Spinal cord (tissue), 10 donors: ENCODE measurements around the gene CTNNA2. TPM values are rescaled to one million over a fixed set of nuclear protein-coding genes. Genes with fewer than 3 reads are reported as not detected.
"Not testable (repeated sequence)": the region's sequence is repeated elsewhere in the genome, so short reads cannot be mapped to it uniquely, and the experiment has no call there.

Experiments used
- DNase-seq, 6 donors: peaks; one replicate each; pipeline versions ENCODE4 v3.0.0 to v3.0.0-alpha.2; 2013 to 2015; ENCODE audit warnings: low spot score in 6 of 6, low read depth in 4 of 6
- H3K27ac ChIP-seq: one replicate; pipeline ENCODE4 v1.5.1; 2013; ENCODE audit warnings: low read depth, low read length, control low read depth
- H3K27me3 ChIP-seq: one replicate; pipeline ENCODE4 v1.6.1; 2013; ENCODE audit warnings: low read length; ENCODE audit not compliant: control insufficient read depth, insufficient read depth
- H3K36me3 ChIP-seq: one replicate; pipeline ENCODE4 v1.6.1; 2013; ENCODE audit warnings: low read length; ENCODE audit not compliant: control insufficient read depth, insufficient read depth
- H3K4me1 ChIP-seq: one replicate; pipeline ENCODE4 v1.6.1; 2013; ENCODE audit warnings: low read length; ENCODE audit not compliant: control insufficient read depth, insufficient read depth
- H3K4me3 ChIP-seq: one replicate; pipeline ENCODE4 v1.5.1; 2013; ENCODE audit warnings: low read depth, low read length, control low read depth
- H3K9me3 ChIP-seq: one replicate; pipeline ENCODE4 v1.6.1; 2013; ENCODE audit warnings: low read length; ENCODE audit not compliant: control insufficient read depth, insufficient read depth
- WGBS: methylation state at CpG from one replicate; pipeline ENCODE4 v1.1.5; 2013; ENCODE audit warnings: missing lambda C conversion rate; ENCODE audit not compliant: insufficient coverage; 5-methylcytosine and 5-hydroxymethylcytosine counted together
- polyA plus RNA-seq, 2 donors: library from polyadenylated mRNA; unstranded; fragments of 120-200 nt; gene quantifications; one replicate each; pipeline ENCODE4 v1.2.1, GENCODE V29; 2013; ENCODE audit not compliant: insufficient read length in 2 of 2
- total RNA-seq, 2 donors: library from RNA; depleted of rRNA in 1 of 2; stranded (reverse); fragments of 120-200 nt in 1 of 2; fragments of >200 nt in 1 of 2; gene quantifications; one replicate each; pipeline versions ENCODE4 v1.2.3 to v1.2.4, GENCODE V29; 2013 to 2014
- donor health status: healthy.

CTNNA2 gene
- total and polyA plus RNA-seq, 4 donors: 42.4 to 117 (median 84.7) TPM

GRCh38 chr2:80128080-80128479 lies 615.2 kb downstream of the CTNNA2 start:
- Histone ChIP-seq H3K4me3 (no peak overlapping the region), H3K9me3 (no peaks in the 10 kb centered on the region), H3K36me3 (no peaks in the 10 kb centered on the region), H3K27me3 (no peaks in the 10 kb centered on the region), H3K4me1 (no peaks in the 10 kb centered on the region), H3K27ac (no peak overlapping the region)
- WGBS: no CpG with 5 or more reads among the region's 1 CpG
- peak in 1 of 6 donors; percentile 61 for DNase-seq

GRCh38 chr2:80132281-80132680 lies 619.4 kb downstream of the CTNNA2 start:
- no peaks in the 10 kb centered on the region for H3K36me3 ChIP-seq
- H3K4me1 ChIP-seq: no peaks in the 10 kb centered on the region
- H3K9me3 ChIP-seq: peaks cover 2% of the 10 kb centered on the region
- no peaks in the 10 kb centered on the region for H3K27me3 ChIP-seq
- no peak for DNase-seq
- WGBS: no CpG with 5 or more reads among the region's 3 CpGs
- no peak overlapping the region for H3K4me3 ChIP-seq
- H3K27ac ChIP-seq: no peak overlapping the region

GRCh38 chr2:80135001-80135400 lies 622.1 kb downstream of the CTNNA2 start:
- WGBS: 70% methylated on average over 1 of the region's 1 CpG
- Histone ChIP-seq H3K4me1 (no peaks in the 10 kb centered on the region), H3K27me3 (no peaks in the 10 kb centered on the region), H3K27ac (no peak overlapping the region), H3K4me3 (no peak overlapping the region), H3K36me3 (no peaks in the 10 kb centered on the region), H3K9me3 (peaks cover 2% of the 10 kb centered on the region)
- peak in 1 of 6 donors; percentile 29 for DNase-seq

GRCh38 chr2:80136338-80136737 lies 623.5 kb downstream of the CTNNA2 start:
- no peak overlapping the region for H3K4me3 ChIP-seq
- peaks cover 2% of the 10 kb centered on the region for H3K9me3 ChIP-seq
- no peak overlapping the region for H3K27ac ChIP-seq
- H3K27me3 ChIP-seq: no peaks in the 10 kb centered on the region
- DNase-seq: no peak
- no peaks in the 10 kb centered on the region for H3K36me3 ChIP-seq
- H3K4me1 ChIP-seq: no peaks in the 10 kb centered on the region
- WGBS: 80% methylated on average over 1 of the region's 1 CpG

GRCh38 chr2:80139001-80139400 lies 626.1 kb downstream of the CTNNA2 start:
- no CpG with 5 or more reads among the region's 4 CpGs for WGBS
- DNase-seq: no peak
- Histone ChIP-seq H3K4me1 (no peaks in the 10 kb centered on the region), H3K27me3 (no peaks in the 10 kb centered on the region), H3K4me3 (no peak overlapping the region), H3K36me3 (no peaks in the 10 kb centered on the region), H3K27ac (no peak overlapping the region), H3K9me3 (peaks cover 2% of the 10 kb centered on the region)

- Histone ChIP-seq H3K36me3 (no peaks in the 10 kb centered on the region), H3K4me1 (no peaks in the 10 kb centered on the region), H3K9me3 (peaks cover under 1% of the 10 kb centered on the region), H3K4me3 (no peak overlapping the region), H3K27me3 (no peaks in the 10 kb centered on the region), H3K27ac (no peak overlapping the region)
- WGBS: no CpG with 5 or more reads among the region's 4 CpGs
- no peak for DNase-seq
These were observed 628.3 kb downstream of the CTNNA2 start for GRCh38 chr2:80141007-80141726.

- Histone ChIP-seq H3K36me3 (no peaks in the 10 kb centered on the region), H3K4me1 (no peaks in the 10 kb centered on the region), H3K27ac (no peak overlapping the region), H3K27me3 (no peaks in the 10 kb centered on the region), H3K9me3 (no peaks in the 10 kb centered on the region), H3K4me3 (no peak overlapping the region)
- DNase-seq: no peak
- WGBS: no CpG with 5 or more reads among the region's 4 CpGs
These were observed 632.6 kb downstream of the CTNNA2 start for GRCh38 chr2:80145499-80145898.

GRCh38 chr2:80146757-80147156 lies 633.9 kb downstream of the CTNNA2 start:
- H3K36me3 ChIP-seq, H3K27ac ChIP-seq, H3K27me3 ChIP-seq, H3K4me3 ChIP-seq, H3K4me1 ChIP-seq, H3K9me3 ChIP-seq, DNase-seq: not testable (repeated sequence)
- WGBS: 100% methylated on average over 1 of the region's 5 CpGs

GRCh38 chr2:80147690-80148089 lies 634.8 kb downstream of the CTNNA2 start:
- Histone ChIP-seq H3K36me3 (no peaks in the 10 kb centered on the region), H3K4me3 (no peak overlapping the region), H3K9me3 (no peaks in the 10 kb centered on the region), H3K27me3 (no peaks in the 10 kb centered on the region), H3K27ac (no peak overlapping the region), H3K4me1 (no peaks in the 10 kb centered on the region)
- peak in 1 of 6 donors; percentile 42 for DNase-seq
- WGBS: no CpG with 5 or more reads among the region's 3 CpGs

- WGBS: no CpG with 5 or more reads among the region's 2 CpGs
- no peak overlapping the region for H3K4me3 ChIP-seq
- no peaks in the 10 kb centered on the region for H3K36me3 ChIP-seq
- H3K27ac ChIP-seq: no peak overlapping the region
- no peaks in the 10 kb centered on the region for H3K27me3 ChIP-seq
- H3K4me1 ChIP-seq: no peaks in the 10 kb centered on the region
- no peak for DNase-seq
- no peaks in the 10 kb centered on the region for H3K9me3 ChIP-seq
These were observed 636.1 kb downstream of the CTNNA2 start for GRCh38 chr2:80148906-80149305.
